Ascending aorta (tissue), 2 donors: Measurements from ENCODE around the gene TCF23. TPM values are rescaled to one million over a fixed set of nuclear protein-coding genes. Genes with fewer than 3 reads are reported as not detected.
A peak's percentile ranks its signal among the peaks of the same experiment; 100 is the strongest.

Source experiments
- DNase-seq, 2 donors: peaks; one replicate each; pipeline ENCODE4 v3.0.0-alpha.2; 2019; ENCODE audit warnings: low spot score in 2 of 2
- H3K27ac ChIP-seq, 2 donors: fragments of 200-600 bp; sonication (generic); one replicate each; pipeline ENCODE4 v1.5.1; 2016 to 2017; ENCODE audit warnings: mild to moderate bottlenecking in 1 of 2
- H3K27me3 ChIP-seq: fragments of 200-600 bp; sonication (generic); one replicate; pipeline ENCODE4 v1.5.1; 2017
- H3K36me3 ChIP-seq, 2 donors: fragments of 200-600 bp; sonication (generic); one replicate each; pipeline ENCODE4 v1.5.1; 2016
- H3K4me1 ChIP-seq, 2 donors: fragments of 200-600 bp; sonication (generic); one replicate each; pipeline ENCODE4 v1.5.1; 2016 to 2017; ENCODE audit warnings: mild to moderate bottlenecking in 1 of 2
- H3K4me3 ChIP-seq, 2 donors: fragments of 200-600 bp; sonication (generic); one replicate each; pipeline ENCODE4 v1.5.1; 2016 to 2017; ENCODE audit warnings: mild to moderate bottlenecking in 1 of 2
- H3K9me3 ChIP-seq, 2 donors: fragments of 200-600 bp; sonication (generic); one replicate each; pipeline ENCODE4 v1.5.1; 2016
- CTCF ChIP-seq, 3 experiments: fragments of 200-600 bp in 2 of 3; fragments of 450-650 bp in 1 of 3; sonication (generic) in 2 of 3; IDR thresholded peaks; one replicate each; pipeline ENCODE4 v1.5.1; 2016 to 2019; ENCODE audit warnings: antibody characterized with exemption in 3 of 3, mild to moderate bottlenecking in 1 of 3, moderate library complexity in 1 of 3
- intact Hi-C: fragments of 100-400 bp; cut with DNase I; formaldehyde crosslinking; loops from one replicate; pipeline ENCODE4 v1.15.1; 2023
- total RNA-seq: library from RNA; depleted of rRNA; stranded (reverse); fragments of >200 nt; gene quantifications from one replicate; pipeline ENCODE4 v1.1.0, GENCODE V29; 2016

TCF23 gene
- total RNA-seq, 1 donor from 2014 or later = not detected

DNA sequence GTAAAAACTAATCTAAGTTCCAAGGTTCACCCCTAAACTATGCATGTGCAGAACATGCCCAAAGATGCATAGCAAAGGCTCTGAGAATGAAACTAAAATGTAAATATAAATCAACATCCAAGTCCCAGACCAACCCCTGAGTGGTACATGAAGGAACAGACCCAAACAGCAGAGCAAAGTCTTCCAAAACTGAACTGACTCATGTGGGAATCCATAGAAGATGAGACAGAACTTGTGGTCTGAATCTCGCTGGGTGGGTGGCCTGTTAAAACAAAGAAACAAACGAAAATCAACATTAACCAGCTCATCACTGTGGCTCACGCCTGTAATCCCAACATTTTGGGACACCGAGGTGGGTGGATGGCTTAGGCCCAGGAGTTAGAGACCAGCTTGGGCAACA, 33.5 kb downstream of the TCF23 start:
- no peak for TF ChIP-seq CTCF (IDR thresholded peaks at IDR 0.05)
- H3K27ac ChIP-seq = peak overlapping the region in 1 of 2 donors; percentile 9

GRCh38 chr2:27184115-27184514, 35.3 kb downstream of the TCF23 start:
- Histone ChIP-seq H3K27me3 (no peaks in the 10 kb centered on the region), H3K9me3 (no peaks in the 10 kb centered on the region), H3K4me1 (peaks cover 0 to 14% of the 10 kb centered on the region in 2 donors), H3K4me3 (no peak overlapping the region), H3K27ac (peak overlapping the region; percentile 76 to 88), H3K36me3 (no peaks in the 10 kb centered on the region)
- peak in 1 of 2 donors; percentile 71 for DNase-seq
- no peak for TF ChIP-seq CTCF (IDR thresholded peaks at IDR 0.05)
- intact Hi-C loops = no loop called here

More for the DNA sequence above, 33.5 kb downstream of the TCF23 start:
- Histone ChIP-seq H3K36me3 (no peaks in the 10 kb centered on the region), H3K4me3 (no peak overlapping the region), H3K4me1 (peaks cover 0 to 14% of the 10 kb centered on the region in 2 donors), H3K9me3 (no peaks in the 10 kb centered on the region), H3K27me3 (no peaks in the 10 kb centered on the region)
- no peak for DNase-seq
- intact Hi-C loops = no loop called here

GRCh38 chr2:27185331-27186026, 36.7 kb downstream of the TCF23 start:
- intact Hi-C loops = no loop called here
- Histone ChIP-seq H3K36me3 (no peaks in the 10 kb centered on the region), H3K4me3 (no peak overlapping the region), H3K27me3 (no peaks in the 10 kb centered on the region), H3K27ac (peak overlapping the region; percentile 76 to 88), H3K9me3 (no peaks in the 10 kb centered on the region), H3K4me1 (peaks cover 0 to 14% of the 10 kb centered on the region in 2 donors)
- DNase-seq = peak in 1 of 2 donors; percentile 73
- TF ChIP-seq CTCF (IDR thresholded peaks at IDR 0.05) = no peak

DNA sequence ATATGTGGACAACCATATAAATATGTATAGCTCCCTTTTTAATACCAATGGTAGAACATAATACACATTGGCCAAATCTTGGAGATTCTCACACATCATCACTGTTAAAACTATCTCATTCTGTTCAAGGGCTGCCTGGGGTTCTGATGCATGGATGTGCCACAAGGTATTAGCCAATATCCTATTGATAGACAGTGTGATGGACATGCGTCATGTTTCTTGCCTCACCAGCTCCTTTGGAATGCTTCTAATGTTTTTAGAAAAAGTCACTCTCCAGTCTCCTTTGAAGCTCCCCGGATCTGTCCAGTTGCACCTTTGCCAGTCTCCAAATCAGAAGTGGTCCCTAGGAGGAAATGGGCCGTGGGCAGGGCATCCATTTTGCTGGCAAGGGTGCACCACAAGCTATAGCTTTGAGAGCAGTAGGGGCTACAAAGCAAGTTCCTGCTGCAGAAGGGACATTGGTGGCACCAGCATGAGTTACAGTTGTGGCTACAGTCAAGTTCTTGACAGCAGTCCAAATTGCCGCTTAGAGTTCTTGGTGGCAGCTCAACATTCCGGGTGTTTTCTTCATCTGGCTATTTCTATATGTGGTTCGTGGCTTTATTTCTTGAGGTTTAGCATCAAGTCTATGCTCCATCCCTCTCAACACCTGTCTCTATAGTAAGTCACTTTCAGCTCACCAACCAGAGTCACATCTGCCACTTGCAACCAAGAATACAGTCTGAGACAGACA, 38.0 kb downstream of the TCF23 start:
- H3K4me3 ChIP-seq = no peak overlapping the region
- H3K36me3 ChIP-seq = no peaks in the 10 kb centered on the region
- peak overlapping the region in 1 of 2 donors; percentile 88 for H3K27ac ChIP-seq
- no peaks in the 10 kb centered on the region for H3K27me3 ChIP-seq
- H3K4me1 ChIP-seq = peaks cover 0 to 14% of the 10 kb centered on the region in 2 donors
- TF ChIP-seq CTCF (IDR thresholded peaks at IDR 0.05) = no peak
- intact Hi-C loops = no loop called here
- no peak for DNase-seq
- H3K9me3 ChIP-seq = no peaks in the 10 kb centered on the region

GRCh38 chr2:27189989-27190388, 41.2 kb downstream of the TCF23 start:
- no peak for TF ChIP-seq CTCF (IDR thresholded peaks at IDR 0.05)
- Histone ChIP-seq H3K4me1 (peaks cover 0 to 13% of the 10 kb centered on the region in 2 donors), H3K27me3 (no peaks in the 10 kb centered on the region), H3K36me3 (no peaks in the 10 kb centered on the region), H3K27ac (no peak overlapping the region), H3K9me3 (no peaks in the 10 kb centered on the region), H3K4me3 (no peak overlapping the region)
- DNase-seq = no peak
- intact Hi-C loops = loop anchor here (2.0 kb wide), 1 partner anchor 91 kb away; no protein-coding TSS in a partner anchor
